HepG2 (cell line): ENCODE results near the gene RPL18. TPM values are rescaled to one million over a fixed set of nuclear protein-coding genes. Genes with fewer than 3 reads are reported as not detected.

Experiments
- ARNT ChIP-seq: fragments of 450-650 bp; IDR thresholded peaks from 2 replicates; pipeline ENCODE4 v1.6.1; 2017
- ATF1 ChIP-seq: IDR thresholded peaks from 2 replicates; pipeline ENCODE4 v1.6.1; 2016; ENCODE audit warnings: mild to moderate bottlenecking, control low read depth
- ATF7 ChIP-seq, 2 experiments: fragments of 450-650 bp in 1 of 2; sonication (generic) in 1 of 2; formaldehyde crosslinking in 1 of 2; IDR thresholded peaks; 2 replicates each; pipeline versions ENCODE4 v1.4.0 to v1.6.1; 2016 to 2020; ENCODE audit warnings: antibody characterized with exemption in 1 of 2, mild to moderate bottlenecking in 1 of 2, missing genetic modification reagents in 1 of 2
- DNMT3B ChIP-seq: conservative IDR thresholded peaks from 2 replicates; pipeline ENCODE4 v1.6.1; 2016; ENCODE audit warnings: missing biosample characterization, control low read depth
- ELF1 ChIP-seq: sonication (generic); formaldehyde crosslinking; IDR thresholded peaks from 2 replicates; pipeline ENCODE4 v1.4.0; 2020; ENCODE audit warnings: missing genetic modification reagents
- ETV5 ChIP-seq: IDR thresholded peaks from 2 replicates; pipeline ENCODE4 v1.6.1; 2018; ENCODE audit warnings: missing biosample characterization, missing genetic modification reagents, inconsistent platforms, borderline replicate concordance
- IRF9 ChIP-seq: sonication (generic); formaldehyde crosslinking; IDR thresholded peaks from 2 replicates; pipeline ENCODE4 v1.8.0; 2022; ENCODE audit warnings: missing genetic modification reagents, mild to moderate bottlenecking, borderline replicate concordance
- NCOA5 ChIP-seq: sonication (generic); formaldehyde crosslinking; IDR thresholded peaks from 2 replicates; pipeline ENCODE4 v1.4.0; 2020; ENCODE audit warnings: missing genetic modification reagents
- NKX3-1 ChIP-seq: sonication (generic); formaldehyde crosslinking; IDR thresholded peaks from 2 replicates; pipeline ENCODE4 v1.5.0; 2020; ENCODE audit warnings: missing genetic modification reagents
- RBFOX2 ChIP-seq: fragments of 200-400 bp; formaldehyde crosslinking; IDR thresholded peaks from 2 replicates; pipeline ENCODE4 v1.6.1; 2017; ENCODE audit warnings: low read depth, mild to moderate bottlenecking, low read length
- RBM39 ChIP-seq: fragments of 200-400 bp; formaldehyde crosslinking; IDR thresholded peaks from one replicate; pipeline ENCODE4 v1.6.1; 2018; ENCODE audit warnings: antibody characterized with exemption, mild to moderate bottlenecking, low read depth, low read length; ENCODE audit not compliant: poor library complexity, severe bottlenecking
- SMYD3 ChIP-seq: sonication (generic); formaldehyde crosslinking; IDR thresholded peaks from 2 replicates; pipeline ENCODE4 v1.8.1; 2023; ENCODE audit warnings: mild to moderate bottlenecking, missing genetic modification reagents
- SPEN ChIP-seq: sonication (generic); formaldehyde crosslinking; IDR thresholded peaks from 2 replicates; pipeline ENCODE4 v1.5.1; 2020; ENCODE audit warnings: low read depth, mild to moderate bottlenecking, missing genetic modification reagents
- TEAD2 ChIP-seq: sonication (generic); formaldehyde crosslinking; IDR thresholded peaks from 2 replicates; pipeline ENCODE4 v1.9.0; 2021; ENCODE audit warnings: missing genetic modification reagents
- TOE1 ChIP-seq: sonication (generic); formaldehyde crosslinking; IDR thresholded peaks from 2 replicates; pipeline ENCODE4 v1.4.0; 2020; ENCODE audit warnings: mild to moderate bottlenecking, missing genetic modification reagents
- WIZ ChIP-seq: sonication (generic); formaldehyde crosslinking; IDR thresholded peaks from 2 replicates; pipeline ENCODE4 v1.5.1; 2020; ENCODE audit warnings: mild to moderate bottlenecking, missing genetic modification reagents
- ZBTB49 ChIP-seq: sonication (generic); formaldehyde crosslinking; IDR thresholded peaks from 2 replicates; pipeline ENCODE4 v1.4.0; 2020; ENCODE audit warnings: missing genetic modification reagents, borderline replicate concordance
- ZFP91 ChIP-seq: sonication (generic); formaldehyde crosslinking; IDR thresholded peaks from 2 replicates; pipeline ENCODE4 v1.9.0; 2022; ENCODE audit warnings: missing genetic modification reagents, mild to moderate bottlenecking, borderline replicate concordance
- ZNF143 ChIP-seq: sonication (generic); formaldehyde crosslinking; IDR thresholded peaks from 2 replicates; pipeline ENCODE4 v1.4.0; 2020; ENCODE audit warnings: missing genetic modification reagents
- ZNF441 ChIP-seq: sonication (generic); formaldehyde crosslinking; IDR thresholded peaks from 2 replicates; pipeline ENCODE4 v1.7.0; 2021; ENCODE audit warnings: missing genetic modification reagents, borderline replicate concordance
- ZNF460 ChIP-seq: sonication (generic); formaldehyde crosslinking; IDR thresholded peaks from 2 replicates; pipeline ENCODE4 v1.5.1; 2020; ENCODE audit warnings: missing genetic modification reagents, mild to moderate bottlenecking, borderline replicate concordance
- ZNF607 ChIP-seq: sonication (generic); formaldehyde crosslinking; IDR thresholded peaks from 2 replicates; pipeline ENCODE4 v1.5.1; 2020; ENCODE audit warnings: missing genetic modification reagents, mild to moderate bottlenecking, borderline replicate concordance
- ZNF770 ChIP-seq: sonication (generic); formaldehyde crosslinking; IDR thresholded peaks from 2 replicates; pipeline ENCODE4 v1.5.0; 2020; ENCODE audit warnings: mild to moderate bottlenecking, missing genetic modification reagents
- ZSCAN9 ChIP-seq: IDR thresholded peaks from 2 replicates; pipeline ENCODE4 v1.6.1; 2016; ENCODE audit warnings: borderline replicate concordance
- polyA plus RNA-seq, 8 experiments: library from polyadenylated mRNA; depleted of rRNA in 3 of 8; stranded (reverse) in 7 of 8; unstranded in 1 of 8; fragments of >200 nt; fragmentation: Illumina TruSeq in 4 of 8; extraction: Trizol in 4 of 8; gene quantifications; 2 replicates each; pipeline versions ENCODE4 v1.2.1 to v1.2.3, GENCODE V29; 2011 to 2016; ENCODE audit warnings: low read depth in 4 of 8, missing spikeins in 1 of 8, mixed read lengths in 1 of 8; ENCODE audit not compliant: insufficient read depth in 1 of 8
- total RNA-seq, 5 experiments: library from RNA; depleted of rRNA; stranded (reverse); fragments of >200 nt; fragmentation: Illumina TruSeq; extraction: Trizol; gene quantifications; 2 replicates each; pipeline ENCODE4 v1.2.3, GENCODE V29; 2016; ENCODE audit warnings: low read depth in 1 of 5

Gene RPL18
- total and polyA plus RNA-seq, 2 of the 13 experiments (the other 11 are each of a cell fraction or from before 2014, with no cell fraction given) = 1,485 to 1,639 TPM

- TF ChIP-seq DNMT3B (CRISPR knock-in tag) (0 out of 2 replicates have a peak, but pooled peaks have one; percentile 47), IRF9 (CRISPR knock-in tag) (no peak), ATF7 (IDR thresholded peaks at IDR 0.05) (no peak), ATF7 (CRISPR knock-in tag; IDR thresholded peaks at IDR 0.05) (no peak; the same call in 1 of the 2 replicates), NCOA5 (no peak), TEAD2 (CRISPR knock-in tag) (no peak), SPEN (peak; percentile 78), ATF1 (0 out of 2 replicates have a peak, but pooled peaks have one; percentile 56), ZSCAN9 (CRISPR knock-in tag) (no peak), ZBTB49 (no peak), RBFOX2 (peak; percentile 47), ZNF143 (CRISPR knock-in tag) (no peak), ZFP91 (peak; percentile 100), ZNF607 (CRISPR knock-in tag) (peak; percentile 96), ZNF441 (CRISPR knock-in tag) (peak; percentile 62; the same call in 1 of the 2 replicates), SMYD3 (0 out of 2 replicates have a peak, but pooled peaks have one; percentile 50), ELF1 (CRISPR knock-in tag) (0 out of 2 replicates have a peak, but pooled peaks have one; percentile 12), RBM39 (no peak), NKX3-1 (no peak), ARNT (no peak), ZNF460 (CRISPR knock-in tag) (no peak), WIZ (CRISPR knock-in tag) (no peak), TOE1 (CRISPR knock-in tag) (peak; percentile 24; the same call in 1 of the 2 replicates), ETV5 (peak; percentile 32; the same call in 1 of the 2 replicates), ZNF770 (CRISPR knock-in tag) (peak; percentile 68; the same call in 1 of the 2 replicates)
Measured at GRCh38 chr19:48637449-48637947, 18.5 kb upstream of the RPL18 start (continued).
